Skeletal muscle satellite cell (primary cell): Measurements from ENCODE around the gene PEAR1.

Source experiments
- H3K27me3 ChIP-seq: 2 replicates; pipeline ENCODE4 v1.7.0; 2013; ENCODE audit warnings: low read length; ENCODE audit not compliant: control insufficient read depth, insufficient read depth
- H3K36me3 ChIP-seq: 2 replicates; pipeline ENCODE4 v1.7.0; 2013; ENCODE audit warnings: mild to moderate bottlenecking, control low read depth, low read length; ENCODE audit not compliant: insufficient read depth
- H3K4me1 ChIP-seq: 2 replicates; pipeline ENCODE4 v1.7.0; 2013; ENCODE audit warnings: low read length; ENCODE audit not compliant: control insufficient read depth, insufficient read depth
- H3K4me2 ChIP-seq: 2 replicates; pipeline ENCODE4 v1.7.0; 2013; ENCODE audit warnings: mild to moderate bottlenecking, low read length
- H3K4me3 ChIP-seq: 2 replicates; pipeline ENCODE4 v1.7.0; 2013; ENCODE audit warnings: low read length
- H3K9ac ChIP-seq: 2 replicates; pipeline ENCODE4 v1.7.0; 2013; ENCODE audit warnings: mild to moderate bottlenecking, low read depth, low read length, moderate library complexity
- H3K9me3 ChIP-seq: replicated peaks from 2 replicates; pipeline ENCODE4 v1.7.0; 2013; ENCODE audit warnings: mild to moderate bottlenecking, control low read depth, low read length

Gene PEAR1

DNA sequence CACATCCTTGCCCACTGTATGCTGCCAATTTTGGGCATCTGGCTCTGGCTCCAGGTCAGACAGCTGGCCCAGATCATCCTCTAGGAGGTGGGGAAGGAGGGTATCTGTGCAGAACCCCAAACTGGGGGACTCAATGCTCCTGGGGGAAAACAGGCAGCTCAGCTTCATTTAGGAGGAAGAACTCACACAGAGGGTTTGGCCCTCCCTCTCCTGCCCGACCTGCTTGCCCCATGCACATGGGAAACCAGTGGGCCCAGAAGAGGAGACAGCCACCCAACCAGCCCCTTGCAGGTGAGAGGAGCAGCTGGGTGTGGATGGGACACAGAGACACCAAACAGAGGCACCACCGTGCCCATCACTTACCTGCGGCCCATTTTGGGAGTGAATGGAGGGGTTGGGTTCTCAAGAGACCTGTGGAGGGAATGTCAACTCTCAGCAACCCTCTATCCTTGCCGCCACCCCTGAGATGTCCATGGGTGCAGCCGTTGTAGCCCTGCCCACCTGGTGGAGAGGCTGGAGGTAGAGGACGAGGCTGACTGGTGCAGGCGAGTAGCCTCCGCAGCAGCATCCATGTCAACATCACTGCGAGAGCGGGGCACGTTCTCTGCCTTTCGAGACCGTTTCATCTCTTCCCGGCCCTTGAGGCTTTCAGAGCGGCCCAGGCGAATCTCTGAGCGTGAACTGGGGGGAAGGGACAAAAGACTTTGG, 54.5 kb downstream of the PEAR1 start:
- Histone ChIP-seq H3K27me3 (no peaks in the 10 kb centered on the region), H3K4me2 (no peak overlapping the region), H3K4me1 (no peaks in the 10 kb centered on the region), H3K4me3 (no peak overlapping the region), H3K9ac (no peak overlapping the region), H3K9me3 (no peaks in the 10 kb centered on the region), H3K36me3 (peaks cover 89% of the 10 kb centered on the region)

GRCh38 chr1:156948708-156949107, 55.2 kb downstream of the PEAR1 start:
- Histone ChIP-seq H3K9me3 (no peaks in the 10 kb centered on the region), H3K9ac (no peak overlapping the region), H3K4me2 (no peak overlapping the region), H3K36me3 (peaks cover 84% of the 10 kb centered on the region), H3K27me3 (no peaks in the 10 kb centered on the region), H3K4me3 (no peak overlapping the region), H3K4me1 (no peaks in the 10 kb centered on the region)

DNA sequence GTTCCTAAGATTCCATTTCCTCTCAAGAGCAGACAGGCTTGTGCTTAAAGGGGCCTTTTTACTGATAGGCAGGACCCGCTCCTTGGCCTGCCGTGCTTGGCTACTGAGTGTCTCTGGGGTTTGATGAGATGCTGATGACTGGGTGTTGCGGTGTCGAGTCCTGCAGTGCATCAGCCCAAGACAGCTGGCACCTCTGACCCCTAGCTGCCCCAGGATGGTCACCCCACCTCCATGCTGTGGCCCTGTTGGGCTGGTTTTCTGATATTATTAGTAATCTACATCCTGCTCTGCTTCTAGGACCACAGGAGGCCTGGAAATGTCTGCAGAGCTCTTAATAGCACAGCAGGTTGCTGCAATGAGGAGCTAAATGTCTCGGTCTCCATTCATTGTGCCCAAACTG, 55.6 kb downstream of the PEAR1 start:
- Histone ChIP-seq H3K9ac (no peak overlapping the region), H3K4me1 (no peaks in the 10 kb centered on the region), H3K36me3 (peaks cover 79% of the 10 kb centered on the region), H3K4me2 (no peak overlapping the region), H3K9me3 (no peaks in the 10 kb centered on the region), H3K27me3 (no peaks in the 10 kb centered on the region), H3K4me3 (no peak overlapping the region)

DNA sequence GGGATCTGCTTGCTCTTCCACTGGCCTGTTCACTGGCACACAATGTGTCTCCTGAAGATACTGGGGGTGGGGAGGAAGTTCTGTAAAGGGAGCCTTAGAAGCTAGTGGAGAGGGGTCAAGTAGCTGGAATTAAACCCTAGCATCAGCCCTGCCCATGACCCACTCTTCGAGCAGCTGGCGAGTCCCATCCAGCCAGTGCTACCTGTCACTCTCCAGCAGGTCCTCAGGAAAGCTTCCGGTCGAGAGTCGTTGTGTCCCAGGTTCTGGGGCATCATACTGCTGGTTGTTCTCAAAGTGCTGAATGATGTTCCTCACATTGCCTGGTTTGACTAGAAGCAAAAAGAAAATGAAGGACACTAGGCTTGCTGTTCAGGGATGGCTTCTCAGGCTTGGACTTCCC, 57.9 kb downstream of the PEAR1 start:
- no peak overlapping the region for H3K9ac ChIP-seq
- no peaks in the 10 kb centered on the region for H3K4me1 ChIP-seq
- no peak overlapping the region for H3K4me2 ChIP-seq
- H3K4me3 ChIP-seq = no peak overlapping the region
- no peaks in the 10 kb centered on the region for H3K9me3 ChIP-seq
- peaks cover 79% of the 10 kb centered on the region for H3K36me3 ChIP-seq
- H3K27me3 ChIP-seq = no peaks in the 10 kb centered on the region

GRCh38 chr1:156953571-156953970, 60.1 kb downstream of the PEAR1 start:
- H3K4me2 ChIP-seq = no peak overlapping the region
- no peaks in the 10 kb centered on the region for H3K27me3 ChIP-seq
- H3K4me1 ChIP-seq = no peaks in the 10 kb centered on the region
- H3K4me3 ChIP-seq = no peak overlapping the region
- H3K9ac ChIP-seq = no peak overlapping the region
- H3K9me3 ChIP-seq = no peaks in the 10 kb centered on the region
- peaks cover 75% of the 10 kb centered on the region for H3K36me3 ChIP-seq

DNA sequence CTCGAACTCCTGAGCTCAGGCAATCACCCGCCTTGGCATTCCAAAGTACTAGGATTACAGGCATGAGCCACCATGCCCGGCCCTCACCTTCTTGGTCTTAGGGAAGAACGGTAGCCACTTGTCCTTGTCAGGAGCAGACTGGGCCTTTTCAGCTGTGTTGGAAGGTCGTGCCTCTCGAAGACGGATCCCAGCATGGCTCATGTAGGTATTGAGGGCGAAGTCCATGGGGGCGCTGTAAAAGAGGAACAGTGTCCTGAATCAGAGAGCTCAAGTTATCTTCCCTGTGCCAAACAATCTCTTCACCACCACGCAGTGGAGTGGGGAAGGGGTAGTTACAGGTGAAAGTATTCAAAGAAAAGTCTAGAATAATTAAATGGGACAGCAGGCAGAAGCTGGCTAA, 62.8 kb downstream of the PEAR1 start:
- Histone ChIP-seq H3K4me1 (no peaks in the 10 kb centered on the region), H3K4me3 (no peak overlapping the region), H3K9ac (no peak overlapping the region), H3K27me3 (no peaks in the 10 kb centered on the region), H3K36me3 (peaks cover 69% of the 10 kb centered on the region), H3K9me3 (no peaks in the 10 kb centered on the region), H3K4me2 (no peak overlapping the region)

DNA sequence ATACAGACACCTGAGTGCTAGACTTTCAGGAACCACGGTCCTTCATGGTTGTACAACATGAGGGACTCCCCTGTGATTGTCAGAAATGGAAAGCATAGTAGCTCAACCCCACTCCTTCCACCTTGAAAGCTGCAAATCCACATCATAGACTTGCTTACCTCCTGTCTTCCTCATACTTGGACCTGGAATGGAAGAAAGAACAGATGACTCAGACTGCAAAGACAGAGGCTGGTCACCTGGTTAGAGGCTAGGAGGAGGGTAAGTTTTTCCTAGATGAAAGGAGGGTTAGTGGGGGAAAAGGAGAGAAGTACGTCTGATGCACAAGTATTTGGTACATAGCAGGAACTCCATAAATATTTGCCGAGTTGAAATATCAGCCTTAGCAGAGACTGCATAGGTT, 64.1 kb downstream of the PEAR1 start:
- Histone ChIP-seq H3K4me1 (no peaks in the 10 kb centered on the region), H3K36me3 (peaks cover 64% of the 10 kb centered on the region), H3K27me3 (no peaks in the 10 kb centered on the region), H3K9me3 (no peaks in the 10 kb centered on the region), H3K9ac (no peak overlapping the region), H3K4me2 (no peak overlapping the region), H3K4me3 (no peak overlapping the region)

GRCh38 chr1:156958247-156958714, 64.8 kb downstream of the PEAR1 start:
- Histone ChIP-seq H3K9ac (no peak overlapping the region), H3K4me3 (no peak overlapping the region), H3K27me3 (no peaks in the 10 kb centered on the region), H3K9me3 (no peaks in the 10 kb centered on the region), H3K4me2 (no peak overlapping the region), H3K36me3 (peaks cover 66% of the 10 kb centered on the region), H3K4me1 (no peaks in the 10 kb centered on the region)

GRCh38 chr1:156959414-156959813, 65.9 kb downstream of the PEAR1 start:
- H3K9me3 ChIP-seq = no peaks in the 10 kb centered on the region
- H3K4me1 ChIP-seq = peaks cover 4% of the 10 kb centered on the region
- H3K36me3 ChIP-seq = peaks cover 67% of the 10 kb centered on the region
- H3K4me3 ChIP-seq = no peak overlapping the region
- H3K27me3 ChIP-seq = no peaks in the 10 kb centered on the region
- no peak overlapping the region for H3K9ac ChIP-seq
- no peak overlapping the region for H3K4me2 ChIP-seq

DNA sequence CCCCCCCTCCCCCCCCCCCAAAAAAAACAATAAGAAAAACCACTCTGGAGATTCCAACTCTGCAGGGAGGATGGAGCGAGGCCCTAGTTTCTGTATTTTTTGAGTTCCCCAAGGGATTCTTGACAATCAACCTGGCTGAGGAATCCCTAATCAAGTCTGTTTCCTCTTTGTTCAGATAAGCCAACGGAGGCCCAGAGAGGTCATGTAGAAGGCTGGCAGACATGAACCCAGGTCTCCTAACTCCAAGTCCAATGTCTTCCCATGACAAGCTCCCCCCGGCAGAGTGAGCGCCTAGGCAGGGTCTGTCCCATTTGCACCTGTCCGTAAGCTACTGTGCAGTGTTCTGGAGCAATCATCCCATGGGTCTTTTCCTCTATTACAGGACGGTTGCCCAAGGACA, 66.4 kb downstream of the PEAR1 start:
- H3K9ac ChIP-seq = no peak overlapping the region
- peaks cover 7% of the 10 kb centered on the region for H3K4me1 ChIP-seq
- no peaks in the 10 kb centered on the region for H3K27me3 ChIP-seq
- H3K4me2 ChIP-seq = no peak overlapping the region
- H3K36me3 ChIP-seq = peaks cover 62% of the 10 kb centered on the region
- no peaks in the 10 kb centered on the region for H3K9me3 ChIP-seq
- no peak overlapping the region for H3K4me3 ChIP-seq

GRCh38 chr1:156961709-156962108, 68.2 kb downstream of the PEAR1 start:
- Histone ChIP-seq H3K4me2 (no peak overlapping the region), H3K27me3 (no peaks in the 10 kb centered on the region), H3K4me1 (peaks cover 7% of the 10 kb centered on the region), H3K36me3 (peaks cover 46% of the 10 kb centered on the region), H3K9ac (no peak overlapping the region), H3K4me3 (no peak overlapping the region), H3K9me3 (no peaks in the 10 kb centered on the region)

DNA sequence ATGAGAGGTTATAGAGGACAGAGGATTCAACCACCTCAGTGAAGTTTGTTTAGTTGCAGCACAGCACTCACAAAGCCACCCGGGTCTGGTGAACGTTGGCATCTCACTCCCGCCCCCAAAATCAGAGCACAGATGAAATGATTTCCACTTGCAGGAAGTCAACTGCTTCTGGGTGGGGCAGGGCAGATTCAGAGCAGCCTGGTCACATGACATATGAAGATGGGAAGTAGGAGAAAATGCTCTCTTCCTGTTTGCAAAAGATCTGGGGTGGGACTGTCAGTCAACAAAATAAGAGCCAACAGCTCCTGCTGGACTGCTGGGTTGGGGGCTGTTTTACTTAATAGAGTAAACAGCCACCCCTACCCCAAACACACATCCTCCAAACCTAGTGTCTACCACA, 70.1 kb downstream of the PEAR1 start:
- H3K9ac ChIP-seq = no peak overlapping the region
- H3K27me3 ChIP-seq = no peaks in the 10 kb centered on the region
- peaks cover 7% of the 10 kb centered on the region for H3K4me1 ChIP-seq
- no peaks in the 10 kb centered on the region for H3K9me3 ChIP-seq
- no peak overlapping the region for H3K4me3 ChIP-seq
- H3K4me2 ChIP-seq = no peak overlapping the region
- H3K36me3 ChIP-seq = peaks cover 49% of the 10 kb centered on the region
